ENCODE data around the gene GPR84. TPM values are rescaled to one million over a fixed set of nuclear protein-coding genes. Genes with fewer than 3 reads are reported as not detected.

Gene GPR84
- total RNA-seq, 2 donors from 2014 or later: 23.5 to 91.5 TPM

DNA sequence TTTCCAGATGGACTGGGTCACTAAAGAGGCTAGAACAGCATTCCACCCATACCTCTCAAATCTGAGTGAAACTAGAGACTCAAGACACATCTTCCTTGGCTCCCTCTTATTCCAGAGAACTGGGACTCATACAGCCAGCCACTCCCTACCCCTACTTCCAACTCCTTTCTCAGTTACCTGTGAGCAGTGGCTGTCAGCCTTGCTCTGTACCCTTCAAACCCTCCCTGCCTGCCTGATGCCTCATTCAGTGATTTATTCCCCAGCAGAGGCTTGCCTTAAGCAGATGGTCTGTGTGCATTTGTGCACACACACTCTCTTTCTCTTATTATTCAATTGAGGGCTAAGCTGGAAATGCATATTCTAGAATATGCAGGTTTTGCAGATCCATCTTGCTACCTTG is 14.6 kb downstream of the GPR84 start:
- Mint-ChIP-seq H3K27me3 (no peaks in the 10 kb centered on the region), H3K36me3 (peaks cover 35% of the 10 kb centered on the region), H3K27ac (peak overlapping the region in 1 of 2 donors; percentile 75)

DNA sequence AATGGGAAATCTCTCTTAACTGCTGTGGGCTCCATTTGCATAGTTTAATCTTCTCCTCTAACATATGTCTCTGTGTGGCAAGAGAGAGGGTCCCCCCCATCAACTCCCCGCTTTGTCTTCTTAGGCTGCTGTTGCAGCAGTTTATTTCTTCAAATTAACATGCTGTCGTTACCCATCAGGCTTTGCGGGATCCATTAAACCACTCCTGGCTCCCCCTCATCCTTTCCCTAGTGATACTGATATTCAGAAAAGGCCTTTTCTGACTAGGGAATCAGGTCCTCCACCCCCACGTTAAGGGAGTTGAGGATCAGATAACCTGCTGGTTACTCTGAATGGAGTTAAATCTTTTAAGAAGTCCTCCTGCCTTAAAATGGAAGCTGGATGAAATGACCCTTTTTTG is 15.2 kb downstream of the GPR84 start:
- DNase-seq (ENCODE audit: low spot score) (no peak), ATAC-seq (no peak)
- H3K27me3 Mint-ChIP-seq: no peaks in the 10 kb centered on the region
- peaks cover 35% of the 10 kb centered on the region for H3K36me3 Mint-ChIP-seq
- H3K9me3 Mint-ChIP-seq: no peaks in the 10 kb centered on the region
- no peak overlapping the region for H3K27ac Mint-ChIP-seq
- peaks cover 0 to 14% of the 10 kb centered on the region in 2 donors for H3K4me1 Mint-ChIP-seq (ENCODE audit: low read depth in 2 of 2)
- H3K4me3 Mint-ChIP-seq: no peak overlapping the region

More for the DNA sequence above, 14.6 kb downstream of the GPR84 start:
- no peak overlapping the region for H3K4me3 Mint-ChIP-seq
- no peak for DNase-seq (ENCODE audit: low spot score)
- no peaks in the 10 kb centered on the region for H3K9me3 Mint-ChIP-seq
- peaks cover 0 to 15% of the 10 kb centered on the region in 2 donors for H3K4me1 Mint-ChIP-seq (ENCODE audit: low read depth in 2 of 2)
- no peak for ATAC-seq

DNA sequence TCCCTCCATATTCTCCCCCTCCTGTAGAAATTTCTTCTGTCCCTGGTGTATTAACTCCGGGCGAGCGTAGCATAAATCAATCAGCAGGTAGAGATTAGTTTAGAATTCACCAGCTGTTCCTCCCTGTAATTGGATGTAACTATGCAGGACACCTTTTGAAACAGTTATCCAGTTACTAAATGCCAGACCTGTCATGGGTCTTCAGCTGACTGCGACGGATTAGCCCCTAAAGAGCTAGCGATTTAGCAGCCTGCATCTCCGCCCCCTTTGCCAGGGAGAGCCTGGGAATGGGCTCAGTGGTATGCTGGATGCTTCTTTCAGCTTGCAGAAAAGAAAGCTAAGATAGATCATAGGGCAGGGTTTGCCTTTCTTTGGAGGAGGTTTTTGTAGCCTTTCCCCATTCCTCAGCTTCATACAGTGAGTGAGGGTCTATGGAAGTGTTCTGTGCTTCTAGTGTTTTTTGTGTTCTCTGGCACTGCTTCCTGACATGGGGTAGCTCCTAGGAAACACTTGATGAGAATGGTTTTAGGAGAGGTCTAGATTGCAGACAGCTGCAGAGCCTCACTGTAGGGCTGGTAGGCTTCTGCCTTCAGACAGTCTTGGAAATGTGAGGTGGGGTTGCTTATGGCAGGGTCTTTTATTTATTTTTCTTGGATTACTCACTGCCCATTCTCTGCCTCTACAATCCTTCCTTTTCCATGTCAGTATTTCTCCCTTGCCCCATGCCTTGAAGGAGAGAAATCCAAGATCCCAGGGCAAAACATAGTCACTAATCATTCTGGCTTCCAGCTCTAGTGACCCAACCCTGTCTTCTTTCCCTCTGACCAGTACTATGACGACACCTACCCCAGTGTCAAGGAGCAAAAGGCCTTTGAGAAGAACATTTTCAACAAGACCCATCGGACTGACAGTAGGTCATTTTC is 22.6 kb downstream of the GPR84 start:
- Mint-ChIP-seq H3K9me3 (no peaks in the 10 kb centered on the region), H3K27ac (no peak overlapping the region), H3K27me3 (no peaks in the 10 kb centered on the region), H3K36me3 (peaks cover 24% of the 10 kb centered on the region), H3K4me1 (ENCODE audit: low read depth in 2 of 2) (peaks cover 0 to 19% of the 10 kb centered on the region in 2 donors), H3K4me3 (no peak overlapping the region)
- DNase-seq (ENCODE audit: low spot score): no peak
- ATAC-seq: no peak

DNA sequence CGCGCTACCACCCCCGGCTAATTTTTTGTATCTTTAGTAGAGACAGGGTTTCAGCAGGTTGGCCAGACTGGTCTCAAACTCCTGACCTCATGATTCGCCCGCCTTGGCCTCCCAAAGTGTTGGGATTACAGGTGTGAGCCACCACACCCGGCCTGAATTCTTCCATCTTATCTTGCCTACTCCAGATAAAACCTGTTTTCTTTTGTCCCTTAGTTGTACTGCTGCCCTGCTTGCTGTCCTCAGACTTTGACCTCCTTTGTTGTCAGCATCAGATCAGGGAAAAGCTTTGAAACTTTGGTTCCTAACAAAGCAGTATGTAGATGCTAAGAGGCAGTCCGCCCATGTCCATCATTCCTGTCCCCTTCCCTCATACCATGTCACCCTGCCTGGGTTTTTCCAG is 23.4 kb downstream of the GPR84 start:
- peaks cover 24% of the 10 kb centered on the region for H3K36me3 Mint-ChIP-seq
- no peak overlapping the region for H3K27ac Mint-ChIP-seq

DNA sequence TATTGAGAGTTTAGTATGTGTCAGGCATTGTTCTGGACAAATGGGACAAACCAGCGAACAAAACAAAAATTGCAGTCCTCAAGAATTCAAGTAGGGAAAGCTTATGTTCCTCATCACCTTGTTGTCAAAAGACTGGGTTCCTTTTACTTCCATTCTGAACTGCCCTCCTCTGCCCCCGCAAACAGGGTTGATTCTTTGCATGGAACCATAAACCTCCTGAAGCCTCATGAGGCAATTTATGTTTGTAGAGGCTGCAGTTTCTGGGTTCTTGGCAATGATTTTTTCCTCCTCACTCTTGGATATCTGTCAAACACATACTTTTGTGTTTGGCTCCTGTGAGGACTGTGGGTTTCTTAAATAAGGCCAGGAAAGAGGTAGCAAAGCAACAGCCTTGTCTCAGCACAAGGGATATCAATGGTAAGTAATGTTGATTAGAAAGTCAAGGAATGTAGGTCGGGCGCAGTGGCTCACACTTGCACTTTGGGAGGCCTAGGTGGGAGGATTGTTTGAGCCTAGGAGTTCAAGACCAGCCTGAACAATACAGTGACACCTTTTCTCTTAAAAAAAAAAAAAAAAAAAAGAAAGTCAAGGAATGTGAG is 25.5 kb downstream of the GPR84 start:
- Mint-ChIP-seq H3K9me3 (no peaks in the 10 kb centered on the region), H3K4me3 (no peak overlapping the region), H3K27ac (peak overlapping the region in 1 of 2 donors; percentile 35), H3K36me3 (peaks cover 17% of the 10 kb centered on the region), H3K27me3 (no peaks in the 10 kb centered on the region), H3K4me1 (ENCODE audit: low read depth in 2 of 2) (peaks cover 0 to 21% of the 10 kb centered on the region in 2 donors)
- no peak for ATAC-seq
- DNase-seq (ENCODE audit: low spot score): no peak

More for the DNA sequence above, 23.4 kb downstream of the GPR84 start:
- H3K4me1 Mint-ChIP-seq (ENCODE audit: low read depth in 2 of 2): peaks cover 0 to 24% of the 10 kb centered on the region in 2 donors
- ATAC-seq (no peak), DNase-seq (ENCODE audit: low spot score) (no peak)
- H3K4me3 Mint-ChIP-seq: no peak overlapping the region
- H3K9me3 Mint-ChIP-seq: no peaks in the 10 kb centered on the region
- no peaks in the 10 kb centered on the region for H3K27me3 Mint-ChIP-seq

DNA sequence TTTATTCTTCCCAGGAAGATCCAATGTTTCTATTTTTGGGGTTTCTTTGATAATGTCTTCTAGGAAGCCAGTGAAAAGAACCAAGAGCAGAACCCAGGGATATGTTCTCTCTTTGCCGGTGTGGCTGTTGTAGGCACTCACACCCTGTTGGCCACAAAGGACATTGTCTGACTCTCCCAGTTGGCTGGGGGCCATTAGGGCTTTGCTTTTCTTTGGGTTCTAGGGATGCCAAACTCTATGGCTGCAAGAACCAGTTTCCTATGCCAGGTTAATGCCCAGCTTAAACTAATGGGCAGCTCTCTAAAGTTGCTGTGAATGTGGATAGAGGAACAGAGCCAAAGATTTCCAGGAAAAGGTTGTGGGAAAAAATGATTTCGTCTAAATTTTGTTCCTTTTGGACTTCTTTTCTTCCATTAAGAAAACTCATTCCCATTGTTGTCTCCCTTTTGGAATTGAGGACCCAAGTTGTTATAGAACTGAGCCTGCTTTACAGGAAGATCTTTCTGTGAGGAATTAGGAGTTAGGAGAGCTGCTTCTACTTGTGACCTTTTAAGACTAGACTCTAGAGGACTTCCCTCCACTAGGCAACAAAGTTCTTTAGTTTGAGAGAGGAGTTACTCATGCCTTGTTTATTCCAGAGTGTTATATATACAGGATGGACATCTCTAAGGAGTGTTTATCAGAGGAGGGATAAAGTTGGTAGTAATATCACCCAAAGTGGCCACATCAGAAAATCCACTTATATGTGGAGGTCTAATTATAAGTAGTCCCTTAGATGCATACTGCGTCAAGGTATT is 26.2 kb downstream of the GPR84 start:
- Mint-ChIP-seq H3K4me3 (no peak overlapping the region), H3K27ac (peak overlapping the region in 1 of 2 donors; percentile 35), H3K9me3 (no peaks in the 10 kb centered on the region), H3K36me3 (peaks cover 12% of the 10 kb centered on the region), H3K27me3 (no peaks in the 10 kb centered on the region), H3K4me1 (ENCODE audit: low read depth in 2 of 2) (peaks cover 0 to 21% of the 10 kb centered on the region in 2 donors)
- ATAC-seq (no peak), DNase-seq (ENCODE audit: low spot score) (no peak)

DNA sequence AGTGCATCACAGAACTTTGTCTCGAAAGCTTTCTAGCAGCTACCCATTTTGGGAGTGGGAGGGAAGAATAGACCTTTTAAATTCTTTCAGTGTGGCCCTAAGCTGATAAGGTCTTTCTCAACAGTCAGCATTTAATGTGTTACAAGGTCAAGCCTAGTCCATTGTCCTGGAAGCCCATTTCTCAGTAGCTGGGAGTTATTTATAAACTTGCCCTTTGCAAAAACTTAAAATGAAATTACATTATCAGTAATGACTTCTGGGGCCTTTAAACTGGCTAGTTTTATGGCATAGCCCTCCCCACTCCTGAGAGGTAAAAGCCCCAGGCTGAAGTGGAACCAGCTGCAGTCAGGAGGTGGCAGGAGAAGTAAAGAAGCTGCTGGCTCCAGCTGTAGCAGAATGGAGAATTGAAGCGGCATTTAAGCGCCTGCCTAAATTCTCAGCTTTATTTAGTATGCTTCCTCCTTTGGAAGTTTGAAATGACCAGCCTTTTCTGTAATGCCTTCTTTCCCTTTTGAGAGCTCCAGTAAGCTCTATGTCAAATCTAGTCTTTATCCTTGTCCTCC is 26.9 kb downstream of the GPR84 start:
- H3K27ac Mint-ChIP-seq: no peak overlapping the region
- ATAC-seq (no peak), DNase-seq (ENCODE audit: low spot score) (no peak)
- peaks cover 9% of the 10 kb centered on the region for H3K36me3 Mint-ChIP-seq
- H3K4me1 Mint-ChIP-seq (ENCODE audit: low read depth in 2 of 2): peaks cover 0 to 21% of the 10 kb centered on the region in 2 donors
- no peaks in the 10 kb centered on the region for H3K27me3 Mint-ChIP-seq
- H3K4me3 Mint-ChIP-seq: no peak overlapping the region
- no peaks in the 10 kb centered on the region for H3K9me3 Mint-ChIP-seq

DNA sequence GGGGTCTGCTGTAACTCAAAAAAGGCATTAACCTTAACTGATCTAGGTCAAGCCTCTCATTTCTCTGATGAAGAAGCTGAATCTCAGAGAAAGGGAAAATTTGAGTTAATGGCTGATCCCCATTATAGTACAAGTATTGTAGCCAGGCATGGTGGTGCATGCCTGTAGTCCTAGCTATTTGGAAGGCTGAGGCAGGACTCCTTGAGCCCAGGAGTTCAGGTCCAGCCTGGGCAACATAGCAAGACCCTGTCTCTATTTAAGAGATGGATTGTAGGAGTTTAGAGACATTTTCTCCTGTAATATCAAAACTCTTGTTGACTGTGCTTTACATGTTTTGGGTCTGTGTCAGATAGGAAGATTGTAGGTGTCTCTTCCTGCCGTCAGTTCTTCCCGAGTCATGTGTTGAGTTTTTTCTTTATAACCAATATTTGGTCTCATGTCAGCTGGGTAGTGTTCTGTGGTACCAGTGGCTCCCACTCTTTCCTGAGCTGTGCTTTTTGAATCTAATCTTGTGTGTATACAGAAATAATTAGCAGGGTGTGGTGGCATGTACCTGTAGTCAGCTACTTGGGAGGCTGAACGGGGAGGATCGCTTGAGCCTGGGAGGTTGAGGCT is 30.8 kb downstream of the GPR84 start:
- DNase-seq (ENCODE audit: low spot score): no peak
- Mint-ChIP-seq H3K4me3 (no peak overlapping the region), H3K36me3 (no peaks in the 10 kb centered on the region), H3K27ac (no peak overlapping the region), H3K9me3 (no peaks in the 10 kb centered on the region), H3K27me3 (no peaks in the 10 kb centered on the region), H3K4me1 (ENCODE audit: low read depth in 2 of 2) (peaks cover 30 to 34% of the 10 kb centered on the region in 2 donors)
- ATAC-seq: no peak

DNA sequence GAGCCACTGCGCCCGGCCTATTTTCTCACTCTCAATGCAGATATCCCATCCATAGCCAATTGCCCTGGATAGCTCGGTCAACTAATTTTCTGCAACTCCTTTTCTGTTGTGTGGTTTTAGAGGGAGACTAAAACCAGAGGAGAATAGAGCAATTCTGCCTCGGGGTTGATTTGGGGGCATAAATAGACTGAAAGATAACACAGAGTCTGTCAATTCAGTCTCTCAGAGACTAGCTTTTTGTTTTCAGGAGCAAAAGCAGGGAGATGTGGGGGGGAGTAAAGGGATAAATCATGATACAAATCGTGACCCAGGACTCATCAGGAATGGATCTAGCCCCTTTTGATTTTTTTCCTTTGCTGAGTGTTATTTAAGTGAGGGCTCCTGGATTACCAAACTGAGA is 32.8 kb downstream of the GPR84 start:
- no peak for ATAC-seq

DNA sequence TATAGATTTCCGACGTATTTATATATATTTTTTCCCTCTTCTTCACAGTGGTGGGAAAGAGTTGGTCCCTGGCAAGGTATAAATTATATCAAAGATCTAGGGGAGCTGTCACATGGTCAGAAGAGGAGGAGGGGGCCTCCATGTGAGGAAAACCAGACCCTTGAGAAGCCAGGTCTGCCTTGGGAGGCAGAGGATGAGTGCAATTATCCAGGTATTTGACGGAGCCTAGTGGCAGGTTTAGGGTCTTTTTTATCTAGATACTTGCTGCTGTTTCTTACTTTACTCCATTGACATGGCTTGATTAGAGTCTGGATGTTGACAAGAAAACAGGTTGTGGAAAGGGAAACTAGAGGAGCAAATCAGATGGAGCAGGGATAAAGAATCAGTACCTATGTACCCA is 33.8 kb downstream of the GPR84 start:
- ATAC-seq (no peak), DNase-seq (ENCODE audit: low spot score) (no peak)
- Mint-ChIP-seq H3K36me3 (no peaks in the 10 kb centered on the region), H3K27me3 (no peaks in the 10 kb centered on the region), H3K4me1 (ENCODE audit: low read depth in 2 of 2) (peaks cover 35 to 41% of the 10 kb centered on the region in 2 donors), H3K27ac (peak overlapping the region; percentile 65 to 84), H3K9me3 (no peaks in the 10 kb centered on the region), H3K4me3 (peak overlapping the region; percentile 19)

More for the DNA sequence above, 32.8 kb downstream of the GPR84 start:
- no peaks in the 10 kb centered on the region for H3K36me3 Mint-ChIP-seq
- H3K4me1 Mint-ChIP-seq (ENCODE audit: low read depth in 2 of 2): peaks cover 36 to 38% of the 10 kb centered on the region in 2 donors
- H3K27me3 Mint-ChIP-seq: no peaks in the 10 kb centered on the region
- peak overlapping the region; percentile 65 to 84 for H3K27ac Mint-ChIP-seq
- DNase-seq (ENCODE audit: low spot score): no peak
- no peak overlapping the region for H3K4me3 Mint-ChIP-seq
- H3K9me3 Mint-ChIP-seq: no peaks in the 10 kb centered on the region

DNA sequence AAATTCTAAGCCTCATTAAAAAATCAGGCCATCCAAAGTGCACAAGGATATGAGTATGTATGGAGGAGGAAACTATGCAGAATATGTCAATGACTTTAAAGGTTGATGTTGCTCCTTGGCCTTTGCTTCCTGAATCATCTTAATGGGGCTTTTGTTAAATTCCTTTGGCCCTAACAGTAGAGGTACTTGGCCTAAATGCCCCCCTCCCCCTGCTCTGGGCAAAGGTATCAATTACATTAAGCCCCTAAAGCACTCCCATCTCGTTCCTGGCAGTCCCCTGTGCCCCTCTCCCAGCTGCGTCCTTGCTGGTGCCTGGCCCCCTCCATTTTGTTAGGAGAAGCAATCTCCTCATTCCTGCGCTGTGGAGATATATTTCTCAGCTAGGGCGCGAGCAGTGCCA is 34.5 kb downstream of the GPR84 start:
- Mint-ChIP-seq H3K27me3 (no peaks in the 10 kb centered on the region), H3K36me3 (no peaks in the 10 kb centered on the region), H3K27ac (peak overlapping the region; percentile 65 to 84), H3K4me1 (ENCODE audit: low read depth in 2 of 2) (peaks cover 41 to 47% of the 10 kb centered on the region in 2 donors), H3K9me3 (no peaks in the 10 kb centered on the region), H3K4me3 (no peak overlapping the region)
- ATAC-seq (no peak), DNase-seq (ENCODE audit: low spot score) (no peak)

DNA sequence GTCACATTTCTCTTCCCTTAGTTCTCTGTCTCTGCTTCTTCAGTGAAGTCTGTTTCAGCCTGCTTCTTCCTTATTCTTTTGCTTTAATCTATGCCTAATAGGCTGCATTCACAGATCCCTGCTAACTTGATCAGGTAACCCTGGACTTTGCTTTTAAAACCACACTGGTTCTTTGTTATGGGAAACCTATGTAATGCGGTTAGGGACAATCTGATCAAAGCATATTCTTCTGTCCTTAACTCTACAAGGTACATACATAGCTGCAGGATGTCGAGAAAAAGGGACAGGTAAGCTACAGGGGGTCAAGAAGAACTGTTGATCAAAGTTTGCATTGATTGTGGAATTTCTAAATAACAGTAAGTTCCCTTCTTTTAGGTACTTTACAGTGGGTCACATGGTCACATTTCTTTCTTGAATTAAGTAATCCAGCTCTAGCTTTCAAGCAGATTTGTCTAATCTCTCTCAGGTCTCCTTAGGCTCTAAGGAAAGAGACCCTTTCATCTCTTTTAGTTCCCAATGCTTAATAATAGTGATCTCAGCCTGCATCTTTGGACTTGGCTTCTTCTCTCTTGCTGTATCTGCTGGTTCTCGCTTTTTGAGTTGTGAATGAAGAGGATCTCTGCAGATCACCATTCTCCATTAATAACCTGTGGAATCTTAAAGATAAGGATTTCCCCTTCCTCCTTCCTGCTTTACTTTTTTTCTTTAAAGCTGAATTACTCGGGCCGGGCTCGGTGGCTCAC is 35.5 kb downstream of the GPR84 start:
- peak overlapping the region; percentile 60 for H3K4me3 Mint-ChIP-seq
- no peak for DNase-seq (ENCODE audit: low spot score)
- H3K4me1 Mint-ChIP-seq (ENCODE audit: low read depth in 2 of 2): peaks cover 45 to 53% of the 10 kb centered on the region in 2 donors
- ATAC-seq: no peak
- no peaks in the 10 kb centered on the region for H3K27me3 Mint-ChIP-seq
- no peaks in the 10 kb centered on the region for H3K36me3 Mint-ChIP-seq
- peak overlapping the region; percentile 65 to 84 for H3K27ac Mint-ChIP-seq
- H3K9me3 Mint-ChIP-seq: no peaks in the 10 kb centered on the region

Data from natural killer cell treated with Interleukin-12 subunit alpha and Interleukin-12 subunit beta and Interleukin-15 and Interleukin-18, amount 100 ng/mL, for 72 hours (primary cell).